Measurements from ENCODE around the gene ZSWIM4.
"Not testable (repeated sequence)": the region's sequence is repeated elsewhere in the genome, so short reads cannot be mapped to it uniquely, and the experiment has no call there.

The ZSWIM4 gene

DNA sequence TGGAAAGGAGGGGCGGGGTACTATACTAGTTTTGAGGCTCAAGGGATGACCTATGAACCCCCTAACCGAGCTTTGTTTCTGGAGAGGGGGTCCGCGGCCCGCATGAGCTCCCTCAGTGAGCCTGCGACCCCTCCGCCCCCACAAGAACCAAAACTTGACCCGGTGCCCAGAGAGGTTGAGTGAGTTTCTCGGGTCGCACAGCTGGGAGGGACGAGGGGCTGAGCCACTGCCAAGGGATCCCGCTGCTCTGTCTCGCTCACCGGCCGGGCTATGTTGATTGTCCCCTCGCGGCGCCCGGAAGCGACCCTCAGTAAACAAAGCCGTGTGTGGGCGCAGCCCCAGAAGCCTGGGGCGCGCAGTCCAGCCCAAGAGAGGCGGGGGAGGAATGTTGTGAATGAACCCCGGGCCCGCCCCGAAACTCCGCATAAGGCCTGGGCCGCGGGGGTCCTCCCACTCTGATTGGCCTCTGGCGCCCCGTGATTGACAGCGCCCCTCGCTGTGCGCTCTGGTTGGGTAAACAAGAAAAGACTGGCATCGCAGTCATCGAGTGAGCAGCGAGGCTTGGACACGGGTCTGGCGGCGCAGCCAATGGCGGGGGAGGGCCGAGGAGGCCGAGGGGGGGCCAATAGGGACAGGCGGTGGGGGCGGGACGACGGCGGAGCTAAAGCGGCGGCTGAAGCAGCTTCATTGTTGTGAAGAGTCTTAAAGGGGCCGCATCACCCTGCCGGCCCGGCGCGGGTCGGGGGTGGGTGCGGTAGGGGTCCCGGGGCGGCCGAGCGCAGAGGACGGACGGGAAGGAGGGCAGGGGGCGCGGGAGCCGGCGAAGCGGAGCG lies at the start of gene ZSWIM4:
TSS of gene ZSWIM4 (plus strand) at position 687 of the 833 bp plus-strand sequence. CDS start 206 bp downstream, outside the sequence.
- peak; percentile 85 for DNase-seq (ENCODE audit: low read depth)

- no peak for DNase-seq (ENCODE audit: low read depth)
Measured at GRCh38 chr19:13747098-13747453, 48.2 kb upstream of the ZSWIM4 start.

DNA sequence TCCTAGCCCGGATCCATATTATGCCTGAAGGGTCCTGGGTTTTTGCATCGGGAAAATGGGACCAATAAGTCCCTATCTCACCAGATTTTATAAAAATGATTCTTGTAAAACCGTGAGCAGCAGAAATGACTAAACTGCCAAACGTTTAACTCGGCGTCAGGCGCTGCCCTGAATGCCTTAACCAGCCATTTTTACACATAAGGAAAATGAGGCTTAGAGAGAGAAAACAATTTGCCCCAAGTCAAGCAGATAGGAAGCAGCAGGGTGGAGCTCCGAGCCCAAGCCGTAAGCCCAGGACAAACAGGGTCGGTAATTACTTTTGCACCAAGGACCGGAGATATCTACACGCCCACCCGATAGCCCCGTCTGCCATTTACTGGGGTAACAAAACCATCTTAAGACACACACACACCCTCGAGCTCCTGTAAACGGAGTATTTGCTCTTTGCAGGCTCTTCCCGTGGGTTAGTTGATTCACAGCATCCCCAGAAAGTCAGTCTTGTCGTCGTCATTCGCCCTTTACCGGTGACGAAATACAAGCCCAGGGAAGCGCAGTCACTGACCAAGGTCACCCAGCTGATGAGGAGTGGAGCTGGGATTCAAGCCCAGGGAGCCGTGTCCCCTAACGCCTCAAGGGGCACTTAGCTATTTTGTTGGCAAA lies 46.9 kb upstream of the ZSWIM4 start:
- no peak for DNase-seq (ENCODE audit: low read depth)

DNA sequence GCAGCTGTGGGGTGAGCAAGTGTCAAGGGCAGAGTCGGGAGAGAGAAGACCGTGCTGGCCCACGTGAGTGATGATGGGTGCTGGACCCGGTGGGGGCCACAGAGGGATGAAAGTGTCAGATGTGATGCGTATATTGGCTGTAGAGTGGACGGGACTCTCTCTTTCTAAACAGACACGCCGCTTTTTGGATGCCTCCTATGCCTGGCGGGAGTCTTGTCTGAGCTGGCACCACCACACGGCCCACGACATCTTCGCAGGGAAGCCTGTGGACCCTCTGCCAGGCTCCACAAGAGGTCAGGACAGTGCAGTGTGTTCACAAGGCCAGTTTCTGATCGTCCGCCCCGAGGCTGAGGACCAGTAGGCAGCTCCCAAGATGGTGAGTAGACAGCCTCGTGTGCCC lies 43.8 kb upstream of the ZSWIM4 start:
- no peak for DNase-seq (ENCODE audit: low read depth)

DNA sequence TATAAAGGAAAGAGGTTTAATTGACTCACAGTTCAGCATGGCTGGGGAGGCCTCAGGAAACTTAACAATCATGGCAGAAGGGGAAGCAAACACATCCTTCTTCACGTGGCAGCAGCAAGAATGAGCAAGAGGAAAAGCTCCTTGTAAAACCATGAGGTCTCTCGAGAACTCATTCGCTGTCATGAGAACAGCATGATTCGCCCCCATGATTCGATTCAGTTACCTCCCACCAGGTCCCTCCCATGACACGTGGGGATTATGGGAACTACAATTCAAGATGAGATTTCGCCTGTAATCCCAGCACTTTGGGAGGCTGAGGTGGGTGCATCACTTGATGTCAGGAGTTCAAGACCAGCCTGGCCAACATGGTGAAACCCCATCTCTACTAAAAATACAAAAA lies 41.6 kb upstream of the ZSWIM4 start:
- not testable (repeated sequence) for DNase-seq (ENCODE audit: low read depth)

- DNase-seq (ENCODE audit: low read depth), result no peak
Measured at GRCh38 chr19:13756210-13756609, 39.0 kb upstream of the ZSWIM4 start.

- DNase-seq (ENCODE audit: low read depth), result no peak
Measured at GRCh38 chr19:13757805-13758772, 37.2 kb upstream of the ZSWIM4 start.

GRCh38 chr19:13758795-13759194 lies 36.4 kb upstream of the ZSWIM4 start:
- no peak for DNase-seq (ENCODE audit: low read depth)

GRCh38 chr19:13761423-13761822 lies 33.8 kb upstream of the ZSWIM4 start:
- no peak for DNase-seq (ENCODE audit: low read depth)

DNA sequence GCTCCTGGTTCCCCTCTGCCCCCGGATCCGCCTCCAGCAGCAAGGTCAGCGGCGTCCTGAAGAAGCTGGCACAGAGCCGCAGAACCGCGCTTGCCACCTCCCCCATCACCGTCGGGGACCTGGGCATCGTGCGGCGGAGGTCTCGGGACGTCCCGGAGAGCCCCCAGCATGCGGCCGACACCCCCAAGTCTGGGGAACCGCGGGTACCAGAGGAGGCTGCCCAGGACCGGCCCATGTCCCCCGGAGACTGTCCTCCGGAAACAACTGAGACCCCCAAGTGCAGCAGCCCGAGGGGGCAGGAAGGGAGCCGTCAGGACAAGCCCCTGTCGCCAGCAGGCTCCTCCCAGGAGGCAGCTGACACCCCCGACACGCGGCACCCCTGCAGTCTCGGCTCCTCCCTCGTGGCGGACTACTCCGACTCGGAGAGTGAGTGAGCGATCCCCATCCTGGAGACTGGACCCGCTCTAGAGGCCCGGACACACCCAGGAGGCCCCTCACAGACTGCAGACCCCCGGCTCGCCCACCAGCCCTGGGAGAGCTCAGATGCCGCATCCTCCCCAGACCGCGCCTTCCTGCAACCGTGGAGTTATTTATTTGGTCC lies 32.5 kb upstream of the ZSWIM4 start:
- no peak for DNase-seq (ENCODE audit: low read depth)

- DNase-seq (ENCODE audit: low read depth), result no peak
Measured at GRCh38 chr19:13763265-13763664, 32.0 kb upstream of the ZSWIM4 start.

DNA sequence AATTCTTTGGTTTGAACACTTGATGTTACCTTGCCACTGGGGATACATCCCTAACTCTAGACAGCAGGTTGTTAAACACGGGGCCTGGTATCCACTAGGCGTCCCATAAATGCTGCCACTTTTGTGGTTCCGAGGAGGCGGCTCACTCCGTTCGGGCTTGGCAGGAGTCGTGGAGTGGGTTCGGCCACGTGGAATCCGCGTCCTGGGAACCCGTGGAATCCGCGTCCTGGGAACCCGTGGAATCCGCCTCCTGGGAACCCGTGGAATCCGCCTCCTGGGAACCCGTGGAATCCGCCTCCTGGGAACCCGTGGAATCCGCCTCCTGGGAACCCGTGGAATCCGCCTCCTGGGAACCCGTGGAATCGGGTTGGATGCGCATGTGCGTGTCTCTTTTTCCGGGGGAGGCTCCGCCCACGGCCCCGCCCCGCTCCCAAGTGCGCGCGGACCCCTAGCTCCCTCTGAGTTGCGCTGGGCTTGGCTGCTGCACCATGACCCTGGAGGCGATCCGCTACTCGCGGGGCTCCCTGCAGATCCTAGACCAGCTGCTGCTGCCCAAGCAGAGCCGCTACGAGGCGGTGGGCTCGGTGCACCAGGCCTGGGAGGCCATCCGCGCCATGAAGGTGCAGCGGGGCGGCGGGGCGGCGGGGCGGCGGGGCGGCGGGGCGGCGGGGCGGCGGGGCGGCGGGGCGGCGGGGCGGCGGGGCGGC lies 31.0 kb upstream of the ZSWIM4 start, which contains the start of gene MRI1:
TSS of gene MRI1 (plus strand) at position 422 of the 707 bp plus-strand sequence. CDS start at position 489, 67 bp downstream.
- peak; percentile 49 for DNase-seq (ENCODE audit: low read depth)

DNA sequence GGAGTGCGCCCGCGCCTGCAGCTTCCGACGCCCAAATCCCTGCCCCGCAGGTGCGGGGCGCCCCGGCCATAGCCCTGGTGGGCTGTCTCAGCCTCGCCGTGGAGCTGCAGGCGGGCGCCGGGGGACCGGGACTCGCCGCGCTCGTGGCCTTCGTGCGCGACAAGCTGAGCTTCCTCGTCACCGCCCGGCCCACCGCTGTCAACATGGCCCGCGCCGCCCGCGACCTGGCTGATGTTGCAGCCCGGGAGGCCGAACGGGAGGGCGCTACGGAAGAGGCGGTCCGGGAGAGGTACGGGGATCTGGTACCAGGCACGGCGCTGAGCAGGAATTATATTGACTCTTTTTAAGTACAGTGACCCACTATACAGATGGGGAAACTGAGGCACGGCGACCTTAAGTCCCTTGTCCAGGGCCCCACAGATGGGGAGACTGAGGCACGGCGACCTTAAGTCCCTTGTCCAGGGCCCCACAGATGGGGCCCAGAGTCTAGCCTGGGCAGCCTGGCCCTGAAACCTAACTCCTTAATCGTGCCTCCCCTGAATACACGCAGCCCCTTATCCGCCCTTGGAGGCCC lies 30.3 kb upstream of the ZSWIM4 start:
- DNase-seq (ENCODE audit: low read depth), result peak; percentile 21

DNA sequence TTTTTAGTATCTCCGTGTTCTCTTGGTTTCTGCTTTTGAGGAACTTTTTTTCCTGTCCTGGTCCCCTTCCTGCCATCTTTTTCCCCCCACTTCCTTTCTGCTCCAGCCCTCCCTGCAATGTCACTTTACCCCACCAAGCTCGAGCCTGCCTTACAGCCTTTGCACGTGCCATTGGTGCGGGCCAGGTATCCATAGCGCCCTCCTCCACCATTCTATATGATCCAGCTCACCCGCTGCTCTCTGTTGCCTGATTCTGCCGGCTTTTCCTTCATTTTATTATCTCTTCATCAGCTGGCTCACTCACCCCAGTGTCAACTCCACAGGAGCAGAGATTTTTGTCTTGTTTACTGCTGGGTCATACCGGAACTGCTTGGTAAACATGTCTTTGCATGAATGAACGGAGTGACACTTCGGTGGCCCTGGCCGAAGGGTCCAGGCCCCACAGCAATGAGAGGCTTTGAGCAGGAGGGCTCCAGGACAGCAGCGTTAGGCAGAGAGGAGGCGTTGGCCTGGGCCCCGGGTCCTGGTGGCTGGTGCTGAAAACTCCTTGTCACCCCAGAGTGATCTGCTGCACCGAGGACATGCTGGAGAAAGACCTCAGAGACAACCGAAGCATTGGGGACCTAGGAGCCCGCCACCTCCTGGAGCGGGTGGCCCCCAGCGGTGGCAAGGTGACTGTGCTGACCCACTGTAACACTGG lies 29.7 kb upstream of the ZSWIM4 start:
- DNase-seq (ENCODE audit: low read depth), result no peak

DNA sequence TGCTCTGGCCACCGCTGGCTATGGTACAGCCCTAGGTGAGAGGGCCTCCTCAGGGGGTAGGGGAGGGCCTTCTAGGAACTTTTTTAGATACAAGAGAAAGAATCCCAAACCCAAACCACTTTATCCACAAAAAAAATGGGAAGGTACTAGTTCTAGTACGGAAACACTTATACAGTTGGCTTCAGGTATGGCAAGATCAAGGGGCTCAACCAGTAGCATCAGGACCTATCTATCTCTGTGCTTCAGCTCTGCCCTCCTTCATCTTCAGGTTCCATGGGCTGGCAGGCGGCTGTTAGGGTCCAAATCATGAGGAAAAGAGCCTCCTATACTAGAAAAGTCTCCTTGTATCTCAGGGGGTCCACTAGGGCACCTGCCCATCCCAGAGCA lies 29.2 kb upstream of the ZSWIM4 start:
- no peak for DNase-seq (ENCODE audit: low read depth)

DNA sequence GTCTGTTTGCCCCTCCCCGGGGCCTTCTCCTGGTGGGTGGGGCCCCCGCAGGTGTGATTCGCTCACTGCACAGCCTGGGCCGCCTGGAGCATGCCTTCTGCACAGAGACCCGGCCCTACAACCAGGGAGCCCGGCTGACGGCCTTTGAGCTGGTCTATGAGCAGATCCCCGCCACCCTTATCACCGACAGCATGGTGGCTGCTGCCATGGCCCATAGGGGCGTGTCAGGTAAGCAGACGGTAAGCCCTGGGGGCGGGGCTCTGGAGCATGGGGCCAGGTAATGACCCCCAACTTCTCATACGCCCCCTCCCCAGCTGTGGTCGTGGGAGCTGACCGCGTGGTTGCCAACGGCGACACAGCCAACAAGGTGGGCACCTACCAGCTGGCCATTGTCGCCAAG lies 26.7 kb upstream of the ZSWIM4 start:
- no peak for DNase-seq (ENCODE audit: low read depth)

- DNase-seq (ENCODE audit: low read depth), result no peak
Measured at GRCh38 chr19:13770013-13770635, 25.1 kb upstream of the ZSWIM4 start.

DNA sequence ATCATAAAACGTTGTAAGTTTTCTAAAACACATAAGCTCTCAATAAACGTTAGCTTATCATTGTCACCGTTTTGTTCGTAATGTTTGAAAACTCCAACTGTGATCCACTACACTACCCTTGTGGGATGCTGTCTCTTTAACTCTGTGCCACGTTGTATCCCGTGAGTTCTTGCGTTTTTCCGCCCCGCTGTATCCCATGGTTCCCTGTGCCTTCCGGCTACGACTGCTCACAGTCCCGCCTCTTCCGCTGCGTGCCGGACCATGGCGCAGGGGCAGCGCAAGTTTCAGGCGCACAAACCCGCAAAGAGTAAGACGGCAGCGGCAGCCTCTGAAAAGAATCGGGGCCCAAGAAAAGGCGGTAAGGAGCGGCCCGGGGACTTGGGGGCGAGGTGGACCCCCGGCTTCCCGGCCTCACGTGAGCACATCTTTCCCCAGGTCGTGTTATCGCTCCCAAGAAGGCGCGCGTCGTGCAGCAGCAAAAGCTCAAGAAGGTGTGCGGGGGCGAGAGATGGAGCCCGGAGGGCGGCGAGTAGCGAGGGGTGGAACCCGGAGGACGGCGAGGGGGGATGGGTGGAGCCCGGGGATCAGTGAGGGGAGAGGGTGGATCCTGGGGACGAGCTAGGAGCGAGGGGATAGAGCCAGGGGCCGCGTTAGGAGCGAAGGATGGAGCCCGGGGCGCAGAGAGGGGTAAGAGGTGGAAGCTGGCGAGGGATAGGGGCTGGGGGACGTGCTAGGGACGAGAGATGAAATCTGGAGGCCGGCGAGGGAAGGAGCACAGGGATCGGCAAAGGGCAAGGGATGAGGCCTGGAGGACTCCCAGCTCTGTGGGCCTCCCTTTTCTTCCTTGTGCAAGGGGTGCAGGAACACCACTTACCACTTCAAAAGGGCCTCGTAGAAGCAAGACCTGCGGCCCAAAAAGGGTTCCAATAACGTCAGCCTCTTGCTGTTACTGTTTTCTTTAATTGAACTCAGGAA lies 20.7 kb upstream of the ZSWIM4 start, which contains the start of gene C19orf53:
TSS of gene C19orf53 (plus strand) at position 240 of the 975 bp plus-strand sequence. CDS start at position 262, 22 bp downstream.
- peak; percentile 81 for DNase-seq (ENCODE audit: low read depth)

Measured in activated T-cell treated with anti-CD3 and anti-CD28 coated beads for 1 hour (primary cell).